NCI-H82 treated with DMSO at 0.1 percent for 48 hours (cell line): ENCODE results near the gene ZNF217.
"Not testable (repeated sequence)": the region's sequence is repeated elsewhere in the genome, so short reads cannot be mapped to it uniquely, and the experiment has no call there.

ENCODE experiments used
- DNase-seq: peaks from one replicate; lab custom pipeline; 2025; ENCODE audit not compliant: unreplicated experiment; lab: John Stamatoyannopoulos, UW

ZNF217 gene

GRCh38 chr20:53569606-53570307 lies 23.9 kb downstream of the ZNF217 start:
- no peak for DNase-seq

- DNase-seq = no peak
Observed at GRCh38 chr20:53569005-53569404, 24.6 kb downstream of the ZNF217 start.

GRCh38 chr20:53568351-53568750 lies 25.3 kb downstream of the ZNF217 start:
- no peak for DNase-seq

GRCh38 chr20:53567379-53567917 lies 26.2 kb downstream of the ZNF217 start:
- no peak for DNase-seq

- not testable (repeated sequence) for DNase-seq
Observed at GRCh38 chr20:53566623-53567022, 27.0 kb downstream of the ZNF217 start.

GRCh38 chr20:53565254-53565653 lies 28.4 kb downstream of the ZNF217 start:
- no peak for DNase-seq

GRCh38 chr20:53562104-53562764 lies 31.4 kb downstream of the ZNF217 start:
- DNase-seq = not testable (repeated sequence)

- DNase-seq = no peak
Observed at GRCh38 chr20:53561505-53561904, 32.1 kb downstream of the ZNF217 start.

GRCh38 chr20:53559816-53560215 lies 33.8 kb downstream of the ZNF217 start:
- DNase-seq = no peak

- no peak for DNase-seq
Observed at GRCh38 chr20:53557130-53557529, 36.5 kb downstream of the ZNF217 start.

- no peak for DNase-seq
Observed at GRCh38 chr20:53556267-53556897, 37.3 kb downstream of the ZNF217 start.

- DNase-seq = no peak
Observed at GRCh38 chr20:53555816-53556215, 37.8 kb downstream of the ZNF217 start.

- no peak for DNase-seq
Observed at GRCh38 chr20:53555081-53555480, 38.6 kb downstream of the ZNF217 start.

- DNase-seq = not testable (repeated sequence)
Observed at GRCh38 chr20:53552572-53552893, 41.1 kb downstream of the ZNF217 start.

GRCh38 chr20:53551719-53552571 lies 41.7 kb downstream of the ZNF217 start:
- not testable (repeated sequence) for DNase-seq

- no peak for DNase-seq
Observed at GRCh38 chr20:53550280-53551187, 43.1 kb downstream of the ZNF217 start.

GRCh38 chr20:53547664-53548239 lies 45.9 kb downstream of the ZNF217 start:
- DNase-seq = peak; percentile 37

GRCh38 chr20:53539516-53539915 lies 54.1 kb downstream of the ZNF217 start:
- no peak for DNase-seq

- not testable (repeated sequence) for DNase-seq
Observed at GRCh38 chr20:53536382-53536781, 57.3 kb downstream of the ZNF217 start.

GRCh38 chr20:53535878-53536277 lies 57.8 kb downstream of the ZNF217 start:
- no peak for DNase-seq
